Stomach (tissue), 4 donors: Measurements from ENCODE around the gene FHAD1.

Source experiments
- CTCF ChIP-seq, 7 experiments: fragments of 450-650 bp in 4 of 7; fragments of 200-600 bp in 3 of 7; sonication (generic) in 3 of 7; IDR thresholded peaks; one replicate each; pipeline ENCODE4 v1.5.1; 2016 to 2019; ENCODE audit warnings: antibody characterized with exemption in 7 of 7, control low read depth in 2 of 7, mild to moderate bottlenecking in 1 of 7
- EP300 ChIP-seq: sonication (generic); formaldehyde crosslinking; IDR thresholded peaks from one replicate; pipeline ENCODE4 v1.6.1; 2017; ENCODE audit warnings: antibody characterized with exemption
- POLR2A ChIP-seq, 4 donors: fragments of 450-650 bp; IDR thresholded peaks; one replicate each; pipeline ENCODE4 v1.6.1; 2016; ENCODE audit warnings: antibody characterized with exemption in 4 of 4, control low read depth in 2 of 4, mild to moderate bottlenecking in 1 of 4, moderate library complexity in 1 of 4
- POLR2AphosphoS5 ChIP-seq, 3 donors: sonication (generic); formaldehyde crosslinking; IDR thresholded peaks; one replicate each; pipeline ENCODE4 v1.6.1; 2016; ENCODE audit warnings: antibody characterized with exemption in 3 of 3

GRCh38 chr1:15204931-15205330, 42.1 kb upstream of the FHAD1 start:
- TF ChIP-seq CTCF (IDR thresholded peaks at IDR 0.05) (no peak), EP300 (no peak), POLR2A (IDR thresholded peaks at IDR 0.05) (no peak), POLR2AphosphoS5 (IDR thresholded peaks at IDR 0.05) (no peak)
